Measurements from ENCODE around the gene FGFR2.

- TF ChIP-seq CTCF (IDR thresholded peaks at IDR 0.05 in 4 of 5, conservative IDR thresholded peaks at IDR 0.05 in 1 of 5) (peak; percentile 36 to 68 (median 58)), POLR2A (IDR thresholded peaks at IDR 0.05) (no peak)
Observed at GRCh38 chr10:121608469-121609190, 10.4 kb upstream of the FGFR2 start.

Data from gastrocnemius medialis (tissue), 4 donors.